HG03045 (cell line): Measurements from ENCODE around the gene HYKK.
"Not testable (repeated sequence)": the region's sequence is repeated elsewhere in the genome, so short reads cannot be mapped to it uniquely, and the experiment has no call there.

Experiments
- ATAC-seq: cut with Tn5 transposase; IDR thresholded peaks from one replicate; pipeline ENCODE4 v1.9.1; 2021; ENCODE audit warnings: mild to moderate bottlenecking, moderate library complexity; ENCODE audit not compliant: unreplicated experiment

Gene HYKK, protein sequence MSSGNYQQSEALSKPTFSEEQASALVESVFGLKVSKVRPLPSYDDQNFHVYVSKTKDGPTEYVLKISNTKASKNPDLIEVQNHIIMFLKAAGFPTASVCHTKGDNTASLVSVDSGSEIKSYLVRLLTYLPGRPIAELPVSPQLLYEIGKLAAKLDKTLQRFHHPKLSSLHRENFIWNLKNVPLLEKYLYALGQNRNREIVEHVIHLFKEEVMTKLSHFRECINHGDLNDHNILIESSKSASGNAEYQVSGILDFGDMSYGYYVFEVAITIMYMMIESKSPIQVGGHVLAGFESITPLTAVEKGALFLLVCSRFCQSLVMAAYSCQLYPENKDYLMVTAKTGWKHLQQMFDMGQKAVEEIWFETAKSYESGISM

DNA sequence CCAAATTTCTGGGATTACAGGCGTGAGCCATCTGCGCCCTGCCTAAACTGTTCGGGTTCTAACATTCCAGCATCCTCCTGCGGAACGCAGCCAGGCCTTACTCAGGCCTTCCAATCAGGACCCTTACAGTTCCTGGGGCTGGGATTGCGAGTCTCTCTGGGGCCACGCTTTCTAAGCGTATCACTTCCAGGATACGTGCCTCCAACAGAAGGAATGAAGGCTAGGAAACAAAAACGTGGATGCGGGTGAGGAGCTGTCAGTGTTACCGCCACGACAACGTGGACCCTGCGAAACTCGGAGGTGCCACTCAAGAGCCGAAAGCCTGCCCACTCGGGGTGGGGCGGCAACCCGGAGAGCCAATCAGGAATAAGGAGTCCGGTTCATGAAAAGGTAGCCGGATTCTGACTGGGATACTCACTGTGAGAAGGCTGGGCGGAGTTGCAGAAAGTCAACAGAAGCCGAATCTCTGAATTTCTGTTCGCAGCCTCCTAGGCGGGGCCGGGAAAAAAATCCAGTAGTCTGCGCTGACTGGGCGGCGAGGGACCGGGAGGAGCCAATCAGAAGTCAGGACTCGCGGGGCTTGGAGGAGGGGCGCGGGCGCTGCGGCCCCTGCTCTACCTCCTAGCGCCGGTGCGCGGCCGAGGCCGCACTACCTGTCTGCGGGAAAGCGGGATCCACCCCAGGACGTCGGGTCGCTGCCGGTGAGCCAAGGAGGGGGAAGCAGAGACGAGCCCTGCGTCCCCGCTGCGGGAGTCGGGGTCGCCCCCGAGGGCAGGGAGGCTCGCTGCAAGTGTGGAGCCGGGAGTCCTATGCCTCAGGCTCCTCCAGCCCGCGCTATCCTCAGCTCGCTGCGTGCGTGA lies at the start of gene HYKK:
HYKK (plus strand) TSS at position 607 of the 860 bp plus-strand sequence. CDS start 5,512 bp downstream, outside the sequence.
- ATAC-seq, result peak; percentile 90

DNA sequence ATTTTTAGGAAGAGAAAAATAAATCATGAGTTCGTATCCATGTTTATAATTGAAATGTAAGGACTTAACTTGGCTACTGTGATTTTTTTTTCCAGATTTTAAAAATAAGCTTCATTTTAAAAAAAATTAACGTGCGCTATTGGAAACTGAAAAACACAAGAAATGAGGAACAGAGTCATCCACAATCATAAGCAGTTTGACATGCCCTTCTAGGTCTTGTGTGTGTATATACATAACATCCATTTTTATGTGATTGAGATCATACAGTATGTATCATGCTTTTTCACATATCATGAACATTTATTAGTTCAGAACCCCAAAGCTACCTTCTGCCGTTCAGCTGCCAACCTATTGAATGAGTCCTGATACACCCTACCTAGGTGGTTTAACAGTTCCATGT lies 46.6 kb upstream of the HYKK start:
- no peak for ATAC-seq

DNA sequence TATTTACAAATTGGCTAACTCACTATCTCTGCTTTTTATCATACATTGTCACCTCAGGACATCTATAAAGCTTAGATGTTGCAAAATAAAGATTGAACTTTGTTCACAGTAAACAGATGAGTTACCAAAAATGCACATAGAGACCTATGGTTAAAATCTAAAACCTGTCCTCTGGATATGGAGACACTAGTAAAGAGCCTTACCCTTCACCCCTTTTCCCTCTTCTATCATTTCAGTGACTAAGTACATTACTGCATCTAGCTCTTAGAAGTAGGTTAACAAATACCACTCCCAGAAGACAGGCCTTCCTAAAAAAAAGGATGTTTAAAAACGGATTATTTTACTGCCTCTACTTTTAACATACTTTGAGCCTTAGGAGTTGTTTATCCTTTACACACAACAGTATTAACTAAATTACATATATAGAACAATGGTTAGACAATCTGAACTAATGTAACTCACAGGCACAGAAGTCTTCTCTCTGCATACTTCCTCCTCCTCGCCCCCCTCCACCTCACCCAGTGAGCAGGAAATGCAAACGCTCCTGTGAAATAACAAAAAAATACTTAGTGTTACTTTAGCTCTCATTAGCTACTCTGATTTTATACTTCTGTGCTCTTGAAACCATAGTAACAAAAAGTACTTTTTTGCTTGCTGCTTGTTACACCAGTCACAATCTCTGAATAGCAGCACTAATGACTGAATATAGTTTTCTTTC lies 46.0 kb upstream of the HYKK start:
- no peak for ATAC-seq

DNA sequence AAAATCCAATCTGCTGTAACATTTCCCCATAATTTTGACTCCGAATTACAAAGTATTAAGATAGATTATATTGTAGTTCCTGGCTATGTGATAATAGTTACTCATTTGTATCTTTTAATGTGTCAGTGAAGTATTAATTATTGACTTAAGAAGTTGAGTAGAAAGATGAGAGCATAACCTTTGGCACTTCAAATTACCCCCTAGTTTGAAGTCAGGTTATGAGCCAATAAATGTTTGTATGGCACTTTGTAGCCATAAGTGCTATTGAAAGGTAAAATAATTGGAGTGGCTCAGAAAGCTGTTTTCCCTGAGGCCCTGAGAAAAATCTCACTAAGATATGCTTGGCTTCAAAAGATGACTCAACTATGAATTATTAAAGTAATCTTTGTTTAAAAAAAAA lies 38.3 kb upstream of the HYKK start:
- no peak for ATAC-seq

- no peak for ATAC-seq
Measured at GRCh38 chr15:78477295-78477694, 30.1 kb upstream of the HYKK start.

- no peak for ATAC-seq
Measured at GRCh38 chr15:78479650-78480049, 27.7 kb upstream of the HYKK start.

DNA sequence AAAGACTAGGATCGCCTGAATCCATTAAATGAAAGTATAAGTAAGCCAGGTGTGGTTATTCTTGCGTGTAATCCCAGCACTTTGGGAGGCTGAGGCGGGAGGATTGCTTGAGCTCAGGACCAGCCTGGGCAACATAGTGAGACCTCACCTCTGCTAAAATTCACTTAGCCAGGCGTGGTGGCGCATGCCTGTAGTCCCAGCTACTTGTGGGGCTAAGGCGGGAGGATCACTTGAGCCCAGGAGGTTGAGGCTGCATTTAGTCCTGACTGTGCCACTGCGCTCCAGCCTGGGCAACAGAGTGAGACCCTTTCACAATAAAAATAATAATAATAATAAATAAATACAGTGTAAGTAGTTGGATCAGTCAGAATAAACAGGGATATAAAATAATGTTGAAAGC lies 25.5 kb upstream of the HYKK start:
- no peak for ATAC-seq

DNA sequence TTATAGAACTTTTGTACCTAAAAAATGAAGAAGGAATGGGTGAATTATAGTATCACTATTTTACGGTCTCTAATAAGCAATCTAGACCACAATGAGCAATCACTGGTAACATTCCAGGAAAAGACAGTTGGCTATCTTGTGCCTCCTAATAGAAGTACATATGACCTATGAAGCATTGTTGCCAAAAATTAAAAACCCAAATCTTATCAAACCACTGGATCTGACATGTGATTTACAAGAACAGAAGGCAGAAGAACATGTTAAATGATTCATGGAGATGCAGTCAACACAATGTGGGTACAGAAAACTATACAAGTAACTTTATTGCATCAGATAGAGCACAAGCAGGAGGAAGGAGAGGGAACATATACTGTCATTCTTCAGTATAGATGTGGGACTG lies 14.5 kb upstream of the HYKK start:
- no peak for ATAC-seq

DNA sequence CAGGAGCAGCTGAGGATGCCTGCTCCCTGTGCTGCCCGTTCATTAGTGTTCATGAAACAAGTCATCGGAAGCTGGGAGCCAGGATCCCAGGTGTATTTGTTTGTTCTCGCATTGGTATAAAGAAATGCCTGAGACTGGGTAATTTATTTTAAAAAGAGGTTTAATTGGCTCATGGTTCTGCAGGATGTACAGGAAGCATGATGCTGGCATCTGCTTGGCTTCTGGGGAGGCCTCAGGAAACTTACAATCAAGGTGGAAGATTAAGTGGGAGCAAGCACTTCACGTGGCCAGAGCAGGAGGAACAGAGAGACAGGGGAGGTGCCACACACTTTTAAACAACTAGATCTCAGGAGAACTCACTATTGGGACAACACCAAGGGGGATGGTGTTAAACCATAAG lies 5.5 kb upstream of the HYKK start:
- no peak for ATAC-seq

GRCh38 chr15:78502641-78503040 lies 4.7 kb upstream of the HYKK start:
- ATAC-seq, result no peak

GRCh38 chr15:78507831-78508160 lies 419 bp downstream of the HYKK start:
- peak; percentile 28 for ATAC-seq

DNA sequence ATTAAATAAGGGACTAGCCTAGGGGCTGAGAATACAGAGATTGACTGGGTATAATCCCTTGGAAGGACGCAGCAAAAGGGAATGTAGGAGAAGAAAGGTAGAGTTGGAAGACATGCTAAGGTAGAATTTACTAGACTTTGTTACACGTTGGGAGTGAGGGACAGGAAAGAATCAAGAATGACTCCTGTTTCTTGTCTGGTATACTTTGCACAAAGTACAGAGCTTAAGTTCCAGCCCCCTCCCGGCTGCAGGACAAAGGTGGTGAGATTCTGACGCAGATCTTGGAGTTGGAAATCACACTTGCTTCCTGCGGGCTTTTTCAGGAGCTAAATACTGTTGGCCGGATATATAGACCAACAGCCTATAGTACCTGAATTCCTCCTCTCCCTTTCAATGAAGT lies 895 bp downstream of the HYKK start:
- no peak for ATAC-seq

GRCh38 chr15:78509726-78510312 lies 2.4 kb downstream of the HYKK start:
- ATAC-seq, result no peak

GRCh38 chr15:78520035-78520434 lies 12.7 kb downstream of the HYKK start:
- ATAC-seq, result not testable (repeated sequence)

DNA sequence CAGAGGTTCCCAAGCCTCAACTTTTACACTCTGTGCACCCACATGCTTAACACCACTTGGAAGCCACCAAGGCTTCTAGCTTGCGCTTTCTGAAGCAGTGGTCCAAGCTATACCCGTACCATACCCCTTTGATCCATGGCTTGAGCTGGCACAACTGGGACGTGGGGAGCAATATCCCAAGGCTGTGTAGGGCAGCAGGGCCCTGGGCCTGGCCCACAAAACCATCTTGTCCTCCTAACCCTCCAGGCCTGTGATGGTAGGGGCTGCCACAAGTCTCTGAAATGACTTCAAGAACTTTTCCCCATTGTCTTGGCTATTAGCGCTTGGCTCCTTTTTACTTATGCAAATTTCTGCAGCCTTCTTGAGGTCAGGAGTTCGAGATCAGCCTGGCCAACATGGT lies 16.9 kb downstream of the HYKK start:
- no peak for ATAC-seq

DNA sequence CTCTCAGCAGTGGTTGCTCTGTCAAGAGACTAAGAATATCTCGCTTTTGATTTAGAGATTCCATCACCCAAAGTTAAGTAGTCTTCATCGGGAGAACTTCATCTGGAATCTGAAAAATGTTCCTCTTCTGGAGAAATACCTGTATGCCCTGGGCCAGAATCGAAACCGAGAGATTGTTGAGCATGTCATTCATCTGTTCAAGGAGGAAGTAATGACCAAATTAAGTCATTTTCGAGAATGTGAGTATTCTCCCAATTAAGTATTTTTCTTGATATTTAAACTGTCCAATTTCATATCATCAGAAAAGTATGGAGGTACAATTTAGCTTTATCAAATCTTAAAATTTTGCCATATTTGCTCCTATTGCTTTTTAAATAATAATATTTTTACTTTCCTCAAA lies 19.9 kb downstream of the HYKK start:
- no peak for ATAC-seq

DNA sequence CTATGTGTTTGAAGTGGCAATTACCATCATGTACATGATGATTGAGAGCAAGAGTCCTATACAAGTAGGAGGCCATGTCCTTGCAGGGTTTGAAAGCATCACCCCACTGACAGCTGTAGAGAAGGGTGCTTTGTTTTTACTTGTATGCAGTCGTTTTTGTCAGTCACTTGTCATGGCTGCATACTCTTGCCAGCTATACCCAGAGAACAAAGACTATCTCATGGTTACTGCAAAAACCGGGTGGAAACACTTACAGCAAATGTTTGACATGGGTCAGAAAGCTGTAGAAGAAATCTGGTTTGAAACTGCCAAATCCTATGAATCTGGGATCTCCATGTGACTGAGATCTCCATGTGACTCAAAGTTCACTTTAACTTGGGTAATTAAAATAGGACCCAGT lies 26.0 kb downstream of the HYKK start:
- no peak for ATAC-seq

- no peak for ATAC-seq
Measured at GRCh38 chr15:78536134-78536533, 28.8 kb downstream of the HYKK start.

DNA sequence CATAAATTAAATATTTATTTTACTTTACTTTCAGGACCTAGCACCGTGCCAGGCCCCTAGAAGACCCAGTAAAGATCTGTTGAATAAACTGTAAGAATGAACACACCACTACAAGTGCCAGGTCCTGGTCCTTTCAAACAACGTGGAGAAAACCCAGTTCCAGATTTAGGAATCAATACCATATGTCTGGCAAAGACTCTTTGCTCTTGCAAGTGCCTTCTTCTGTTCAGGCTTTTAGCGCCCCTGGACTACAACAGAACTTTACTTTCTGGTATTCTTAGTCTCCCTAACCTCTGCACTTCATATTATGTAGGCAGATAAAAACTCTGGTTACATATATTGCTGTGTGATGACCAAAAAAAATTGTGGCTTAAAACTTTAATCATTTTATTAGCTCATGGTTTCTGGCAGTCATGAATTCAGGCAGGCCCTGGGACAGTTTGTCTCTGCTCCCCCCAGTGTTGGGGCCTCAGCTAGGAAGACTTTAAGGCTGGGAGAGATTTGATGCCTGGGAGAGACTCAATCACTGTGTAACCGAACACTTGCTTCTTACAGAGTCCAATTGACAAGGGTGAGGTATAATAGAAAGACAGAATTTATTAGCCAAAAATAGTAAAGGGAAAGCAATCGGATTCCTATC lies 30.0 kb downstream of the HYKK start:
- ATAC-seq, result no peak

DNA sequence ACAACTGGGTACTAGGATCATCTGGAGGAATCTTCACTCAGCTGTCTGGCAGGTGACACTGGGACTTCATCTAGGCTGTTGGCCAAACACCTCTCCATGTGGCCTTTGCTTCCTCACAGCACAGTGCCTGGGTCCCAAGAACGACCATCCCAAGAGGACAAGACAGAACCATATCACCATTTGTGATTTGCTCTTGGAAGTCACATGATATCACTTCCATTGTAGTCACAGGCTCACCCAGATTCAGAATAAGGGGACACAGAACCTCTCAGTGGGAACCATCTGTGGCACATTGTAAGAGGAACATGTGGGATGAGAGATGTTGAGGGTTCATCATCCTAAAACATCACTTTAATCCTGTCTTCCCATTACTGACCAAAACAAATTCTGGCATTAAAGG lies 31.0 kb downstream of the HYKK start:
- ATAC-seq, result no peak
